WTC11 (cell line): Measurements from ENCODE around the gene MRO. TPM values are rescaled to one million over a fixed set of nuclear protein-coding genes. Genes with fewer than 3 reads are reported as not detected.

ENCODE experiments used
- ATAC-seq: fragments of 200-7000 bp; cut with Tn5 transposase; 2 replicates; pipeline ENCODE4 v1.10.0; 2021; ENCODE audit warnings: mild to moderate bottlenecking, moderate library complexity
- CTCF ChIA-PET: fragments of 300-600 bp; sonication (Branson Sonifier 250); formaldehyde crosslinking; loops from one replicate; lab custom pipeline; 2021; ENCODE audit warnings: antibody characterized with exemption; lab: Charles Lee
- POLR2A ChIA-PET: fragments of 350-600 bp; sonication (Branson Sonifier 250); formaldehyde crosslinking; loops from one replicate; lab custom pipeline; 2021; ENCODE audit warnings: antibody characterized with exemption; lab: Charles Lee
- DNase-seq: peaks from one replicate; pipeline ENCODE4 v3.0.0; 2021; ENCODE audit warnings: low spot score
- H3K27ac Mint-ChIP-seq: 2 replicates; pipeline ENCODE4 v1.8.0; 2021; ENCODE audit warnings: mixed read lengths
- H3K27me3 Mint-ChIP-seq: 2 replicates; pipeline ENCODE4 v1.8.0; 2021; ENCODE audit warnings: low read depth, mild to moderate bottlenecking, moderate library complexity, mixed read lengths
- H3K36me3 Mint-ChIP-seq: 2 replicates; pipeline ENCODE4 v1.8.0; 2021; ENCODE audit warnings: mixed read lengths
- H3K4me1 Mint-ChIP-seq: 2 replicates; pipeline ENCODE4 v1.8.0; 2022; ENCODE audit warnings: mixed read lengths
- H3K4me3 Mint-ChIP-seq: 2 replicates; pipeline ENCODE4 v1.8.0; 2021; ENCODE audit warnings: mild to moderate bottlenecking, moderate library complexity, mixed read lengths
- H3K9me3 Mint-ChIP-seq: 2 replicates; pipeline ENCODE4 v1.8.0; 2021; ENCODE audit warnings: mixed read lengths
- ATF1 ChIP-seq: sonication (generic); formaldehyde crosslinking; IDR thresholded peaks from 2 replicates; pipeline ENCODE4 v1.8.1; 2023; ENCODE audit warnings: mild to moderate bottlenecking, moderate library complexity, missing genetic modification reagents
- ELF4 ChIP-seq: sonication (generic); formaldehyde crosslinking; IDR thresholded peaks from 2 replicates; pipeline ENCODE4 v1.8.1; 2022; ENCODE audit warnings: low read depth, mild to moderate bottlenecking, moderate library complexity, missing genetic modification reagents
- ESRRA ChIP-seq: sonication (generic); formaldehyde crosslinking; IDR thresholded peaks from 2 replicates; pipeline ENCODE4 v1.8.1; 2022; ENCODE audit warnings: mild to moderate bottlenecking, missing genetic modification reagents, borderline replicate concordance
- FOXK1 ChIP-seq: sonication (generic); formaldehyde crosslinking; IDR thresholded peaks from 2 replicates; pipeline ENCODE4 v1.8.0; 2022; ENCODE audit warnings: mild to moderate bottlenecking, moderate library complexity, missing genetic modification reagents
- GTF2I ChIP-seq: fragments of 250-450 bp; sonication (Bioruptor Pico); conservative IDR thresholded peaks from 2 replicates; pipeline ENCODE4 v1.4.0; 2021; ENCODE audit warnings: mild to moderate bottlenecking
- HMGA2 ChIP-seq: fragments of 250-450 bp; sonication (Bioruptor Pico); IDR thresholded peaks from 2 replicates; pipeline ENCODE4 v1.4.0; 2021; ENCODE audit warnings: mild to moderate bottlenecking, moderate library complexity
- HMGXB4 ChIP-seq: sonication (generic); formaldehyde crosslinking; IDR thresholded peaks from 2 replicates; pipeline ENCODE4 v1.8.1; 2023; ENCODE audit warnings: mild to moderate bottlenecking, moderate library complexity, missing genetic modification reagents
- IRF1 ChIP-seq: sonication (generic); formaldehyde crosslinking; IDR thresholded peaks from 2 replicates; pipeline ENCODE4 v1.8.0; 2023; ENCODE audit warnings: missing genetic modification reagents
- IRF2 ChIP-seq: sonication (generic); formaldehyde crosslinking; IDR thresholded peaks from 2 replicates; pipeline ENCODE4 v1.8.0; 2022; ENCODE audit warnings: low read depth, missing genetic modification reagents, borderline replicate concordance
- JUN ChIP-seq: sonication (generic); formaldehyde crosslinking; IDR thresholded peaks from 2 replicates; pipeline ENCODE4 v1.8.0; 2023; ENCODE audit warnings: mild to moderate bottlenecking, missing genetic modification reagents
- SMAD4 ChIP-seq: sonication (generic); formaldehyde crosslinking; IDR thresholded peaks from 2 replicates; pipeline ENCODE4 v1.8.0; 2022; ENCODE audit warnings: mild to moderate bottlenecking, missing genetic modification reagents
- SP1 ChIP-seq: sonication (generic); formaldehyde crosslinking; conservative IDR thresholded peaks from 2 replicates; pipeline ENCODE4 v1.8.1; 2022; ENCODE audit warnings: missing genetic modification reagents
- STAT6 ChIP-seq: sonication (generic); formaldehyde crosslinking; conservative IDR thresholded peaks from 2 replicates; pipeline ENCODE4 v1.8.1; 2023; ENCODE audit warnings: mild to moderate bottlenecking, low read depth, missing genetic modification reagents, moderate library complexity
- TCF7 ChIP-seq: sonication (generic); formaldehyde crosslinking; IDR thresholded peaks from 2 replicates; pipeline ENCODE4 v1.8.0; 2022; ENCODE audit warnings: mild to moderate bottlenecking, low read depth, missing genetic modification reagents, moderate library complexity
- TP53 ChIP-seq: sonication (generic); formaldehyde crosslinking; IDR thresholded peaks from 2 replicates; pipeline ENCODE4 v1.8.1; 2023; ENCODE audit warnings: mild to moderate bottlenecking, missing genetic modification reagents
- USF2 ChIP-seq: sonication (generic); formaldehyde crosslinking; IDR thresholded peaks from 2 replicates; pipeline ENCODE4 v1.8.1; 2023; ENCODE audit warnings: mild to moderate bottlenecking, missing genetic modification reagents, moderate library complexity
- ZNF232 ChIP-seq: sonication (generic); formaldehyde crosslinking; IDR thresholded peaks from 2 replicates; pipeline ENCODE4 v1.8.0; 2022; ENCODE audit warnings: mild to moderate bottlenecking, missing genetic modification reagents
- ZNF263 ChIP-seq: sonication (generic); formaldehyde crosslinking; IDR thresholded peaks from 2 replicates; pipeline ENCODE4 v1.8.1; 2022; ENCODE audit warnings: low read depth, mild to moderate bottlenecking, moderate library complexity, missing genetic modification reagents
- ZNF425 ChIP-seq: fragments of 250-450 bp; sonication (Bioruptor Pico); conservative IDR thresholded peaks from 2 replicates; pipeline ENCODE4 v1.9.0; 2021; ENCODE audit warnings: mild to moderate bottlenecking
- total RNA-seq: library from RNA; stranded (reverse); gene quantifications from 3 replicates; pipeline ENCODE4 v1.2.3, GENCODE V29; 2021

The MRO gene
- total RNA-seq, 1 experiment from 2014 or later: 2.1 TPM

- H3K27ac Mint-ChIP-seq: no peak overlapping the region
- H3K27me3 Mint-ChIP-seq: no peaks in the 10 kb centered on the region
- H3K4me1 Mint-ChIP-seq: no peaks in the 10 kb centered on the region
- H3K36me3 Mint-ChIP-seq: no peaks in the 10 kb centered on the region
- ChIA-PET CTCF (no interaction called here), POLR2A (interaction anchor here (0.6 kb wide), 1 partner anchor 11 kb away, joined by 5 read pairs; no protein-coding TSS in a partner anchor)
- no peak for DNase-seq
- ATAC-seq: no peak
- TF ChIP-seq STAT6 (CRISPR knock-in tag) (no peak), TP53 (CRISPR knock-in tag) (no peak)
- no peaks in the 10 kb centered on the region for H3K9me3 Mint-ChIP-seq
- H3K4me3 Mint-ChIP-seq: no peak overlapping the region
Measured at GRCh38 chr18:50839996-50840395, 20.2 kb upstream of the MRO start.

GRCh38 chr18:50839341-50839740 is 19.5 kb upstream of the MRO start:
- no peaks in the 10 kb centered on the region for H3K36me3 Mint-ChIP-seq
- H3K27me3 Mint-ChIP-seq: no peaks in the 10 kb centered on the region
- TF ChIP-seq FOXK1 (CRISPR knock-in tag) (no peak), SP1 (CRISPR knock-in tag) (no peak), JUN (CRISPR knock-in tag) (no peak), ESRRA (no peak), IRF1 (no peak), TCF7 (CRISPR knock-in tag) (no peak), ZNF425 (CRISPR knock-in tag) (no peak), ELF4 (CRISPR knock-in tag) (no peak), GTF2I (CRISPR knock-in tag) (no peak), HMGA2 (no peak), IRF2 (CRISPR knock-in tag) (no peak), ZNF263 (CRISPR knock-in tag) (no peak), SMAD4 (CRISPR knock-in tag) (no peak), HMGXB4 (CRISPR knock-in tag) (no peak), USF2 (no peak), ATF1 (CRISPR knock-in tag) (no peak), ZNF232 (no peak)
- CTCF ChIA-PET: no interaction called here
- H3K9me3 Mint-ChIP-seq: no peaks in the 10 kb centered on the region
- no peak overlapping the region for H3K4me3 Mint-ChIP-seq
- H3K4me1 Mint-ChIP-seq: no peaks in the 10 kb centered on the region
- POLR2A ChIA-PET: no interaction called here
- no peak overlapping the region for H3K27ac Mint-ChIP-seq
- ATAC-seq (no peak), DNase-seq (no peak)
